ENCODE results near the gene GJA8.
"Not testable (repeated sequence)": the region's sequence is repeated elsewhere in the genome, so short reads cannot be mapped to it uniquely, and the experiment has no call there.

Gene GJA8

DNA sequence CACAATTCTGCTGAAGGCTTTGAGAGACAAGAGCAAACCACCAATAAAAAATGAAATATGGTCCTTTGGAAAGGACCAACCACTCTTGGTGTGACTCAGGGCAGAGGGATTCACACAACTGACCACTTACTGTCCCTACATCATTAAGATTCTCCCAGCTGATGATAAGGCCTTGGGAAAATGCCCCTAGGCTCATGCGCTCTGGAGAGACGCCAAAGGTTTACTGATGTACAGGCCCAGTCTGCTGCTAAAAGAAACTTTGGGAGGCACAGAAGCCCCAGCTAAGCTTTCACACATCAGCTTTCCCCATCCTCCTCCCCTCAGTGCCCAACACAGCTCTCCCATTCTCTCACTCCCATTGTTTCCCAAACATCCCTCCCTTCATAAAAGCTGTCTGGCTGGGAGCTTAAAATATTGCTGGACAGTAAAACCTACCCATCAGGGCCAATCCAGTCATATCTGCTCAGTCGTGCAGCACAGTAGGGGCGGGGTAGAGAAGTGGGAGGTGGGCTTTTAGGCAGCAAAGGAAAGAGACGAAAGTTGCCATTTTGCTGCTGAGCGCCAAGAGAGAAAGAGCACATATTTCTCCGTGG is at the start of gene GJA8:
GJA8 (plus strand) TSS at position 543 of the 593 bp plus-strand sequence. CDS start 5,161 bp downstream, outside the sequence.
- no peaks in the 10 kb centered on the region for H3K27me3 ChIP-seq (ENCODE audit: control insufficient read depth, insufficient read depth, low read length)

DNA sequence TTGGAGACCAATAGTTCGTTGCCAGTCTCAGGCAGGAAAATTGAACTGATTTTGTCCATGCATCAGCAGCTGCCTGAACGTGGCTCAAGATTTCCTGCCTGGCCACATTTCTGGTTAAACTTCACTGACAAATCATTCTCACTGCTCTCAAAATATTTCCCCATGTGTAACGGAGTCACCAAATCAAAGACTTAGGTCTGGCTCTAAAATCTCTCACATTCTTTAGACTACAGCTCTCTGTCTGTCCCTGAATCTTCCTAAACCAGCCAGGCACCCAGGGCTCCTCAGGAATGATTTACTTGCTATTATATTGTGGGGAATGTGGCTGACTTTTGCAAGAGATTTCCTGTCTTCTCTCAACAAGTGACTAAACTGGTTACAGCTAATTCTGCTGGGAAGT is 49.2 kb upstream of the GJA8 start:
- H3K27ac ChIP-seq: no peak overlapping the region
- TF ChIP-seq, protein P1, sequence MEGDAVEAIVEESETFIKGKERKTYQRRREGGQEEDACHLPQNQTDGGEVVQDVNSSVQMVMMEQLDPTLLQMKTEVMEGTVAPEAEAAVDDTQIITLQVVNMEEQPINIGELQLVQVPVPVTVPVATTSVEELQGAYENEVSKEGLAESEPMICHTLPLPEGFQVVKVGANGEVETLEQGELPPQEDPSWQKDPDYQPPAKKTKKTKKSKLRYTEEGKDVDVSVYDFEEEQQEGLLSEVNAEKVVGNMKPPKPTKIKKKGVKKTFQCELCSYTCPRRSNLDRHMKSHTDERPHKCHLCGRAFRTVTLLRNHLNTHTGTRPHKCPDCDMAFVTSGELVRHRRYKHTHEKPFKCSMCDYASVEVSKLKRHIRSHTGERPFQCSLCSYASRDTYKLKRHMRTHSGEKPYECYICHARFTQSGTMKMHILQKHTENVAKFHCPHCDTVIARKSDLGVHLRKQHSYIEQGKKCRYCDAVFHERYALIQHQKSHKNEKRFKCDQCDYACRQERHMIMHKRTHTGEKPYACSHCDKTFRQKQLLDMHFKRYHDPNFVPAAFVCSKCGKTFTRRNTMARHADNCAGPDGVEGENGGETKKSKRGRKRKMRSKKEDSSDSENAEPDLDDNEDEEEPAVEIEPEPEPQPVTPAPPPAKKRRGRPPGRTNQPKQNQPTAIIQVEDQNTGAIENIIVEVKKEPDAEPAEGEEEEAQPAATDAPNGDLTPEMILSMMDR (IDR thresholded peaks at IDR 0.05): no peak
- no peaks in the 10 kb centered on the region for H3K36me3 ChIP-seq (ENCODE audit: control insufficient read depth, insufficient read depth, low read length)
- no peak overlapping the region for H3K4me2 ChIP-seq (ENCODE audit: low read length)
- H3K27me3 ChIP-seq (ENCODE audit: control insufficient read depth, insufficient read depth, low read length): peaks cover 4% of the 10 kb centered on the region
- no peaks in the 10 kb centered on the region for H3K79me2 ChIP-seq
- no peak overlapping the region for H3K4me3 ChIP-seq (ENCODE audit: low read depth, low read length)
- H3K4me1 ChIP-seq: no peaks in the 10 kb centered on the region
- no peak overlapping the region for H3K9ac ChIP-seq
- no peak overlapping the region for H2AFZ ChIP-seq
- H3K9me3 ChIP-seq (ENCODE audit: control insufficient read depth, low read length): no peaks in the 10 kb centered on the region

More for the DNA sequence above, at the start of gene GJA8:
- Histone ChIP-seq H3K4me1 (no peaks in the 10 kb centered on the region), H3K4me3 (ENCODE audit: low read depth, low read length) (no peak within 1 kb of the TSS), H3K4me2 (ENCODE audit: low read length) (no peak within 1 kb of the TSS), H2AFZ (no peak within 1 kb of the TSS), H3K36me3 (ENCODE audit: control insufficient read depth, insufficient read depth, low read length) (no peaks in the 10 kb centered on the region), H3K27ac (no peak within 1 kb of the TSS), H3K9me3 (ENCODE audit: control insufficient read depth, low read length) (no peaks in the 10 kb centered on the region), H3K79me2 (no peaks in the 10 kb centered on the region), H3K9ac (no peak within 1 kb of the TSS)
- TF ChIP-seq, protein P1 (IDR thresholded peaks at IDR 0.05): no peak

DNA sequence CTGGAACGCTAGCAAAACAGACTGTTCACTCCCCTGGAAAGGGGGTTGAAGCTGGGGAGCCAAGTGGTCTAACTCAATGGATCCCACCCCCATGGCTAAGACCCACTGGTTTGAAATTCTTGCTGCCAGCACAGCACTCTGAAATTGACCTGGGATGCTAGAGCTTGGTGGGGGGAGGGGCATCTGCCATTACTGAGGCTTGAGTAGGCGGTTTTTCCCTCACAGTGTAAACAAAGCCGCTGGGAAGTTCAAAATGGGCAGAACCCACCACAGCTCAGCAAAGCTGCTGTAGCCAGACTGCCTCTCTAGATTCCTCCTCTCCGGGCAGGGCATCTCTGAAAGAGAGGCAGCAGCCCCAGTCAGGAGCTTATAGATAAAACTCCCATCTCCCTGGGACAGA is 47.6 kb upstream of the GJA8 start:
- H3K27me3 ChIP-seq (ENCODE audit: control insufficient read depth, insufficient read depth, low read length); H3K27ac ChIP-seq; H3K79me2 ChIP-seq; H3K4me3 ChIP-seq (ENCODE audit: low read depth, low read length); H3K9ac ChIP-seq; H3K36me3 ChIP-seq (ENCODE audit: control insufficient read depth, insufficient read depth, low read length); H3K4me2 ChIP-seq (ENCODE audit: low read length); H3K9me3 ChIP-seq (ENCODE audit: control insufficient read depth, low read length); H3K4me1 ChIP-seq; H2AFZ ChIP-seq: not testable (repeated sequence)

DNA sequence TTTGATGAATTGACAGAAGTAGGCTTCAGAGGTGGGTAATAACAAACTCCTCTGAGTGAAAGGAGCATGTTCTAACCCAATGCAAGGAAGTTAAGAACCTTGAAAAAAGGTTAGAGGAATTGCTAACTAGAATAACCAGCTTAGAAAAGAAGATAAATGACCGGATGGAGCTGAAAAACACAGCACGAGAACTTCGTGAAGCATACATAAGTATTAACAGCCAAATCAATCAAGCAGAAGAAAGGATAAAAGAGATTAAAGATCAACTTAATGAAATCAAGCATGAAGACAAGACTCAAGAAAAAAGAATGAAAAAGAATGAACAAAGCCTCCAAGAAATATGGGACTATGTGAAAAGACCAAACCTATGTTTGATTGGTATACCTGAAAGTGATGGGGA is 46.6 kb upstream of the GJA8 start:
- not testable (repeated sequence) for H3K4me1 ChIP-seq; H3K27ac ChIP-seq; H3K36me3 ChIP-seq (ENCODE audit: control insufficient read depth, insufficient read depth, low read length); H3K4me2 ChIP-seq (ENCODE audit: low read length); H3K79me2 ChIP-seq; H2AFZ ChIP-seq; H3K9ac ChIP-seq; H3K9me3 ChIP-seq (ENCODE audit: control insufficient read depth, low read length); H3K4me3 ChIP-seq (ENCODE audit: low read depth, low read length); H3K27me3 ChIP-seq (ENCODE audit: control insufficient read depth, insufficient read depth, low read length)

DNA sequence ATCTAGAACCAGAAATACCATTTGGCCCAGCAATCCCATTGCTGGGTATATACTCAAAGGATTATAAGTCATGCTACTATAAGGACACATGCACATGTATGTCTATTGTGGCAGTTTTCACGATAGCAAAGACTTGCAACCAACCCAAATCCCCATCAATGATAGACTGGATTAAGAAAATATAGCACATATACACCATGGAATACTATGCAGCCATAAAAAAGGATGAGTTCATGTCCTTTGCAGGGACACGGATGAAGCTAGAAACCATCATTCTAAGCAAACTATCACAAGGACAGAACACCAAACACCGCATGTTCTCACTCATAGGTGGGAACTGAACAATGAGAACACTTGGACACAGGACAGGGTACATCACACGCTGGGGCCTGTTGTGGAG is 35.4 kb upstream of the GJA8 start:
- H3K4me2 ChIP-seq (ENCODE audit: low read length); H3K9ac ChIP-seq; H3K4me1 ChIP-seq; H2AFZ ChIP-seq; H3K4me3 ChIP-seq (ENCODE audit: low read depth, low read length); H3K27ac ChIP-seq; H3K27me3 ChIP-seq (ENCODE audit: control insufficient read depth, insufficient read depth, low read length); H3K79me2 ChIP-seq; H3K36me3 ChIP-seq (ENCODE audit: control insufficient read depth, insufficient read depth, low read length); H3K9me3 ChIP-seq (ENCODE audit: control insufficient read depth, low read length): not testable (repeated sequence)

DNA sequence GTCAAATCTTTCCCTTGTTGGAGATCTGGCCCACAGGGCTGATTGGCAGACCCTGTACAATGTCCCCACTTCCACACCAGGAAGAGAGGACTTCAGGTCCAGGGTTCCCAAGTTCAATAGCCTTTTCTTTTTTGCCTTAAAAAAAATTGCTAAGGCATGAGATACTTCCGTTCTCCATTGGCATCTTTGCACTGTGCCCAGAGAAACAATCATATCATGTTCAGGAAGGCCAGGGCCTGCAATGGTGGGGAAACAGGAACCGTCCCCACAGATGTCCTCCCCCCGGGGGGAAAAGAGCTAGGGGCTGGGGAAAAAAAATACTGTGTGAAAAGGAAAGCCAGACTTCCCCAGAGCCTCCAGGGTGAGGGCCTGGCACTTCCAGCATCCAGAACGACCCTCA is 24.6 kb upstream of the GJA8 start:
- Histone ChIP-seq H3K9ac (no peak overlapping the region), H3K36me3 (ENCODE audit: control insufficient read depth, insufficient read depth, low read length) (no peaks in the 10 kb centered on the region)

More for the DNA sequence above, 24.6 kb upstream of the GJA8 start:
- Histone ChIP-seq H3K27ac (no peak overlapping the region), H3K4me2 (ENCODE audit: low read length) (no peak overlapping the region), H3K4me1 (no peaks in the 10 kb centered on the region), H3K79me2 (no peaks in the 10 kb centered on the region), H3K4me3 (ENCODE audit: low read depth, low read length) (no peak overlapping the region), H2AFZ (no peak overlapping the region), H3K27me3 (ENCODE audit: control insufficient read depth, insufficient read depth, low read length) (no peaks in the 10 kb centered on the region), H3K9me3 (ENCODE audit: control insufficient read depth, low read length) (no peaks in the 10 kb centered on the region)
- TF ChIP-seq, protein P1 (IDR thresholded peaks at IDR 0.05): no peak
